ENCODE data around the gene CACNA1D. TPM values are rescaled to one million over a fixed set of nuclear protein-coding genes. Genes with fewer than 3 reads are reported as not detected.

The CACNA1D gene
- total and polyA plus RNA-seq, 12 donors: 0.04 to 1.9 (median 0.49) TPM

DNA sequence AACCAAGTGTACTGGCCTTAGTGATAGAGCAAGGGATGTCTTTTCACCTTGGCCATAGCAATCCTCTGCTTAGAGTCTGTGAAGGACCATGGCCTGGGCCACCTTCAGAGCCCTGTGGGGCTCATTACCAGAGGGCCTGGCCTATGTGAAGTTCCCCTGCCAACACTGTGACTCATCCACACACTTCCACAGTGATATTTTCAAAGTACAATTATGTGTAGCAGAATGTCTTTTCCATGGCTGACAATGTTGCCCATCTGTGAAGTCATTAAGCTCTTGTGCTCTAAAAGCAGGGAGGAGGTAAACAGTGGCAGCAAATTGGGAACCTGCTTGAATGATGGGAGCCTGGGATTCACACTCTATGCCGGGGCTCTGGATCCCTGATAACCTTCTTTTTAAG, 12.2 kb upstream of the CACNA1D start:
- peaks cover 0 to 40% (median 13%) of the 10 kb centered on the region in 7 donors for H3K27me3 ChIP-seq
- H3K9me3 ChIP-seq: no peaks in the 10 kb centered on the region
- no peak for ATAC-seq
- 81 to 87% methylated on average over 1 of the region's 1 CpG for WGBS, 2 donors
- H3K36me3 ChIP-seq: no peaks in the 10 kb centered on the region
- no peaks in the 10 kb centered on the region for H3K4me1 ChIP-seq
- no peak for DNase-seq
- intact Hi-C loops (cut with DNase I): no loop called here
- no peak overlapping the region for H3K27ac ChIP-seq
- no peak overlapping the region for H3K4me3 ChIP-seq
- no peak for TF ChIP-seq CTCF (IDR thresholded peaks at IDR 0.05)

- 75 to 87% methylated on average over 2 of the region's 2 CpGs for WGBS, 2 donors
- Histone ChIP-seq H3K27me3 (peaks cover 0 to 26% (median 13%) of the 10 kb centered on the region in 7 donors), H3K27ac (no peak overlapping the region), H3K4me1 (no peaks in the 10 kb centered on the region), H3K4me3 (no peak overlapping the region), H3K9me3 (no peaks in the 10 kb centered on the region), H3K36me3 (no peaks in the 10 kb centered on the region)
- intact Hi-C loops (cut with DNase I): no loop called here
- TF ChIP-seq CTCF (IDR thresholded peaks at IDR 0.05): no peak
- ATAC-seq: no peak
- no peak for DNase-seq
These were observed 10.6 kb upstream of the CACNA1D start for GRCh38 chr3:53483821-53484220.

GRCh38 chr3:53484984-53485383, 9.4 kb upstream of the CACNA1D start:
- intact Hi-C loops (cut with DNase I): no loop called here

DNA sequence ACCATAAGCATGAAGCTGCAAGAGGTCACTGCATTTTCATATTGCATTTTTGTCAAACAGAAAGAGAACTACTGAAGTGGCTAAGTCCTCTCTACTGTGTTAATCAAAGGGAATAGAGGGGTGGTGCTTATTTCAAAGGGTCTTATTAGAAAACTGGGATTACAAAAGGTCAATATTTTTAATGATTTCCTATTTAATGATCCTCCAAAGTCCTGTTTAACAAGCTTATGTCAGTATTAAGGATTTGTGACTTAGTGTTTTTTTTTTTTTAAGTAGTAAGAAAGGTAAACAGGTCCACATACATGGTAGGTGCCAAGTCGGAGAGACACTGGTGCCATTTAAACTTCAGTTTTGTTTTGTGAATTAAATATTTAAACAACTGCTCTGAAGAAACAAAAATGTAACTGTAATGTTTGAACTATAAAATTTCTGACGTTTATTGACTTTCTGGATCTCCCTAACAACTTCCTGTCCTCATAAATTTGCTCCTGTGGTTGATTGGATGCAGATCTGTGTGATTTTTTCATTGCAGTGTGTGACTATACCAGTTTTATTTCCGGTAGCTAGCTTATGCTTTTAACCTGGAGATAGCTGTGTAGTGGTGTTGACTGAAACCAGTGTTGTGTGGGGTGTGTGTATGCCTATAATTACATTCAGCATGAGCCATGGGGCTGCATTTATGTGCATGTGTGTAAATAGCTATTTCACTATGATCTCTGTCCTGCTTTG, 8.6 kb upstream of the CACNA1D start:
- intact Hi-C loops (cut with DNase I): no loop called here
- H3K27ac ChIP-seq: no peak overlapping the region
- WGBS, 2 donors: 65 to 72% methylated on average over 3 of the region's 3 CpGs
- no peak for ATAC-seq
- no peaks in the 10 kb centered on the region for H3K4me1 ChIP-seq
- peaks cover 0 to 20% (median 9%) of the 10 kb centered on the region in 7 donors for H3K27me3 ChIP-seq
- DNase-seq: no peak
- TF ChIP-seq CTCF (IDR thresholded peaks at IDR 0.05): no peak
- H3K36me3 ChIP-seq: no peaks in the 10 kb centered on the region
- H3K4me3 ChIP-seq: no peak overlapping the region
- H3K9me3 ChIP-seq: no peaks in the 10 kb centered on the region

More at GRCh38 chr3:53484984-53485383, 9.4 kb upstream of the CACNA1D start:
- no peak for TF ChIP-seq CTCF (IDR thresholded peaks at IDR 0.05)
- no peak for DNase-seq
- Histone ChIP-seq H3K36me3 (no peaks in the 10 kb centered on the region), H3K27me3 (peaks cover 0 to 21% (median 6%) of the 10 kb centered on the region in 7 donors), H3K4me1 (no peaks in the 10 kb centered on the region), H3K27ac (no peak overlapping the region), H3K9me3 (no peaks in the 10 kb centered on the region), H3K4me3 (no peak overlapping the region)
- 66 to 81% methylated on average over 1 of the region's 1 CpG for WGBS, 2 donors
- ATAC-seq: no peak
